HG03159 (cell line): ENCODE data around the gene SFXN4.
"Not testable (repeated sequence)": the region's sequence is repeated elsewhere in the genome, so short reads cannot be mapped to it uniquely, and the experiment has no call there.

Source experiments
- ATAC-seq: cut with Tn5 transposase; IDR thresholded peaks from one replicate; pipeline ENCODE4 v1.9.1; 2021; ENCODE audit warnings: mild to moderate bottlenecking, moderate library complexity; ENCODE audit not compliant: unreplicated experiment

Gene SFXN4

DNA sequence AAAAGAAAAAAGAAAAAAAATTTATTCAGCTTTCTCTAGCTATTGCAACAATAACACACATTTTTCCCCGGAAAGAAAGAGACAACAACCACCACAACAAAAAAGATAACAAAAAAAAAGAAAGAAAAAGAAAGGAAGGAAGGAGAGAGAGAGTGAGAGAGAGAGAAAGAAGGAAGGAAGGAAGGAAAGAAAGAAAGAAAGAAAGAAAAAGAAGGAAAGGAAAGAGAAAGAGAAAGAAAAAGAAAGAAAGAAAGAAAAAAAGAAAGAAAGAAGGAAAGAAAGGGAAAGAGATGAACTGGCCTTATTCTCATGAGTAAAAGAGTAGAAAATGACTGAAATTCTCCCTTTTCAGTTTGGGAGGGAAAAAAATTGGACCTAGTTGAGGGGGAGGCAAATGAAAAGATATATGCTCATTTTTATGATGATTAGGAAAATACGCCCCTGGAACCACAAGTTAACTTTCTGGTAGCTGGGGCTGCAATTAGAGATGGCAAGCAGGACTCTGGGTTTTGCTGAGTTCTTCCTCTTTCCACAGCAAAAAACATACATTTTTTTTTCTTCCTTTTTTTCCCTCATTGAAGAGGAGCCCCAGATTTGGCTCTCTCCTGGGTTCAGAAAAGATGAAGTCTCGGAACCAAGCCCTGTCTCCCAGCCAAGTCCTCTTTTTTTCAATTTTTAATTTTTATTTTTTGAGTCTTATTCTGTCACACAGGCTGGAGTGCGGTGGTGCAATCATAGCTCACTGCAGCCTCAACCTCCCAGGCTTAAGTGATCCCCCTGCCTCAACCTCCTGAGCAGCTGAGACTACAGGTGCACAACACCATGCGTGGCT, 25.7 kb upstream of the SFXN4 start:
- no peak for ATAC-seq

DNA sequence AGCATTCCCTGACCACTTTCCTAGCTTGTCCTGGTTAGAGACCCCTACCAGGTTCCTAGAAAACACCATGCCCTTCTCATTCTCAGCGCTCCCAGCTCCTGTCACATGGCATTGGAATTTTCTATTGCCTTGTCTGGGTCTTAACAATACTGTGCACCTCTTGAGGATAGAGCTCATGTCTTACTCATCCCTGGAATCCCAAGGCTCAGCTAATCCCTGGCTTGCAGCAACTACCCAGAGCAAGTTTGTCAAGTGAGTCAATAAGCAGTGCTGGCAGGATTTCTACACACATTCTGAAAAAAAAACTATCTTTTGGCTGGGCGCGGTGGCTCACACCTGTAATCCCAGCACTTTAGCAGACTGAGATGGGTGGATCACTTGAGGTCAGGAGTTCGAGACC, 24.8 kb upstream of the SFXN4 start:
- no peak for ATAC-seq

DNA sequence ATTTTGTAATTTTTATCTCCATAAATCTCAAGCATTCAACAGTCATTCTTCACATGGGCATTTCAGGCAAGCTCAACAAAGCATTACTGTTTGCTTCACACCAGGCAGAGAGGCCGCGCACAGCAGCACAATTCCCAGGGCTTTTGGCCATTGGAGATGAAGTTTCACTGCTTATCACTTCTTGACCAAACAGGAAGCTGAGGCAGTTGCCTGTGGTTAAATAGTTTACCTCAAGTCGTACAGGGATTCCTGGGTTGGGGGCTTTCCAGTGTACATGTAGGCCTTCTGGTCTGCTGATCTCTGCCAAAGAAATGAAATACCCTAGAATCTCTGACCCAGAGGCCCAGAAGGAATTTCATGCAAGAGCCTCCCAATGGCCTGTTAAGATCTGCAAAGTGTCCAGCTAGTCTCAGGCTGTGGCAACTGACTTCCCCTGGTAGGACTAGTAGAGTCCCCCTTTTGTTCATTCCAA, 24.3 kb upstream of the SFXN4 start:
- no peak for ATAC-seq

DNA sequence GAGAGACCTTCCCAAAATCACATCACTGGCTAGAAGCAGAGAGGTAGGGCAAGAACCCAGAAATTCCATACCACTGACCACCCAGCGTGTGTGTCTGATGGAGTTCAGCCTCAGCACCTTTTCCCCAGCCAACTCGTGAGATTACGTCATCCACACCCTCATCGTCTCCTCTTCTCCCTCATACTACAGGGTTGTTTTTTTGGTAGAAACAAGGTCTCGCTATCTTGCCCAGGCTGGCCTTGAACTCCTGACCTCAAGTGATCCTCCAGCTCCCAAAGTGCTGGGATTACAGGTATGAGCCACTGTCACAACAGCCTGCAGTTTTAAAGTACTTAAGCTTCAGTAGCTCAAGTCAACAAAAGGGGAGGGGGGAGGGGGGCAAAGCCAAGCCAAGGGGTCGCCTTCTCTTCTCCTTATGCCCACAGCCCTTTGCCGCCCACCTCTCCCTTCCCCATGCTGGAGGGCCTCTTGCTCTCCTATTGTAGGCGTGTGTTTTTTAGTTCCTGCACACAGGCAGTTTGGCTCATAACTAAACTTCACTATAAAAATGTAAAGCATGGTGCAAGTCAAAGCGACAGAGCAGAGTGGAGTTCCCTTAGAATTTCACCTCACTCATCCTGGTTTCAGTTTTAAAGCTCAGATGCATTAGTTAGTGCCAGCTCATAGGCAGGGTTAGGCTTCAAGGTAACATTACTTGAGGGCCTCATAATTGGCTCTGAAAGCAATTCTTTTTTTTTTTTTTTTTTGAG, 18.3 kb upstream of the SFXN4 start:
- no peak for ATAC-seq

DNA sequence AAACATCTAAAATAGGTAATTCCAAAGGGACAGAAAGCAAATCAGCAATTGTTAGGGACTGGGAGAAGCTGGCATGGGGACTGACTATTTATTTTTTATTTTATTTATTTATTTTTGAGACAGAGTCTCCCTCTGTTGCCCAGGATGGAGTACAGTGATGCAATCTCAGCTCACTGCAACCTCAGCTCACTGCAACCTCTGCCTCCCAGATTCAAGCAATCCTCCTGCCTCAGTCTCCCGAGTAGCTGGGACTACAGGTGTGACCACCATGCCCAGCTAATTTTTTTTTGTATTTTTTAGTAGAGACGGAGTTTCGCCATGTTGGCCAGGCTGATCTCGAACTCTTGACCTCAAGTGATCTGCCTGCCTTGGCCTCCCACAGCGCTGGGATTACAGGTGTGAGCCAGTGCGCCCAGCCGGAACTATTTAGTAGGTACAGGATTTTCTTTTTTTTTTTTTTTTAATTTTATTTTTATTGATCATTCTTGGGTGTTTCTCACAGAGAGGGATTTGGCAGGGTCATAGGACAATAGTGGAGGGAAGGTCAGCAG, 15.4 kb upstream of the SFXN4 start:
- not testable (repeated sequence) for ATAC-seq

DNA sequence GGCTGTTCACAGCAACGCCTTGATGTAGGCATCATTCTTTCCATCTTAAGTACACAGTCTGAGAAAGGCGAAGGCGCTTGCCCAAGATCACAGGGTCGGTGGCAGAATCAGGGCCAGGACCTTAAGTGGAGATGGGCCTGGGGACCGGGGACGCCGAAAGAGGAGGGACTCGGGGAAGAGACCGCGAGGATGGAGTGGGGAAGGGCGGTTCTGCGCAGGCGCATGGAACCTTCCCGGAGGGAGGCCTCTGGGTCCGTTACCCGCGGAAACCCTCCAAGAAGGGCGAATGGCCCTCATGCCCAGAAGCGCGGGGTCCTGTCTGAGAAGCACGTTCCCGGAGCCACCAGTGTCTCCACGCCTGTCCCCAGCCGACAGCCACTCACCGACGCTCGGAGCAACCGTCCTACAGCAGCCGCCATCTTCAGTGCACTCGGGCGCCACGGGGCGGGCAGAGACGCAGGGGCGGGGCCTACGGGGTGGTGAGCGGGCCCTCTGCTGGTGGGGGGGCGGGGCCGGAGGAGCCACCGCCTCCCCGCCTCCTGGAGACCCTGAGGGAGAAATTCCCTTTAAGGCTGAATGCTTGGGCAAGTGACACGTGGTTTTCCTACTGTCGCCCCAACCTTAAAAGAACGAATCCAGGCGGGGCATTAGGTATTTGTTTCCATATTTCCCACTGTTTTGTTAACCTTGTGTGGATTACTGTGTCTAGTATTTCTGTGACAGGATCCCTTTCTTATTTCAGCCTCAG, 13.0 kb upstream of the SFXN4 start, which contains the start of gene PRDX3:
TSS of gene PRDX3 (minus strand) at position 441 of the 748 bp plus-strand sequence. CDS start at position 419, 22 bp downstream.
- peak; percentile 93 for ATAC-seq

DNA sequence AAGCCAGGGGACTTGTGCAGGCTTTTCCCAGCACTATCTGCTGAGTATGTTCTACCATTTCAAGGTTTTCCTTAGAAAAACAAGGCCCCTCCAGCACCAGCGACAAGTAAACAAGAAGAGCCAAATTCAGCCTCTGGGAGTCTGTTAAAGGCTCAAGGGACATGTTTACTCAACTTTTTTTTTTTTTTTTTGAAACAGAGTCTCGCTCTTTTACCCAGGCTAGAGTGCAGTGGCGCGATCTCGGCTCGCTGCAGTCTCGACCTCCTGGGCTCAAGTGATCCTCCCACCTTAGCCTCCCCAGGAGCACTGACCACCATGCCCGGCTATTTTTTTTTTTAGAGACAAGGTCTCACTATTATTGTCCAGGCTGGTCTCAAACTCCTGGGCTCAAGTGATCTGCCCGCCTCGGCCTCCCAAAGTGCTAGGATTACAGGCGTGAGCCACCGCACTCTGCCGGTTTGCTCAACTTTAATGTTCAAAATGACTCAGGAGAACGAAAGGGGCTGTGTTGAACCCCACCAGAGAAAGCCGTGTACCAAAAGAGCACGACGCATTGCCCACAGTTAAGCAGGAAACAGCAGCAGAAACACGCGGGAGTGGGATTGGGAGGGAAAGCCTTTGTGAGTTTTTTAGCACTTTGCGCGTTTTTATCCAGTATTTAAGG, 12.3 kb upstream of the SFXN4 start:
- ATAC-seq = peak; percentile 29

DNA sequence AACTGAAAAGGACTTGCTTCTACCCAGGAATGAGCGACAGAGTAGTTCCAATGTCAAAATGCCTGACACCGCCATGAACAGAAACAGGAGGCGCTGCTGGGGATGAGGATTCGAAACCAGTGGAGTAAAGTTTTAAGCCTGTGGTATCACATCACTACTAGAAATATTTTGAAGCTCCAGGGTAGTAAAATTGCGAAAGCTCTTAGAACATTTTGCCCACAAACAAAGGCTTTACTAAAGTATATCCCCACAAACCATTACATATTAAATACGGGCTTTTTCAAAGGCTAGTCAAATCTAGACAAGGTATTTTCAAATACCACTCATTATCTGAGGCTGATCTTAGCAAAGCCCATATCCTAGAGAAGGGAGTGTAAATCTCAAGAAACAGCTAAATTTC, 10.7 kb upstream of the SFXN4 start:
- ATAC-seq = no peak

DNA sequence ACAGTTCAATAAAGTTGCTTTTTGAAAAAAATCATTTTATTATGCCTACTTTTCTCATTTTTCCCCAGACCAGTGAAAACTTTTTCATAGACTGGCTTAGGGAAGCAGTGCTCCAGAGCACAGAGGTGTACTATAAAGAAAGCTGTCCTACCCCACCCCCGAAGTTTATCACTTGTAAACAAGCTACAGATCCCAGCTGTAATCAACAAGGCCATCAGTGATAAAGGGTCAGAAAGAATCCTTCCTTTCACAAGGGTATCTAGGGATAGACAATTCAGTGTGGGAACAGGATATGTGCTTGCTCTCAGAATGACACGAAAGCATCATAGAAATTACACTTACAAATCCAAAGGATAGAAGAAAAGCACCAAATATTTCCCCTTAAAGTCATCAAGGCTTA, 8.6 kb upstream of the SFXN4 start:
- ATAC-seq = no peak

DNA sequence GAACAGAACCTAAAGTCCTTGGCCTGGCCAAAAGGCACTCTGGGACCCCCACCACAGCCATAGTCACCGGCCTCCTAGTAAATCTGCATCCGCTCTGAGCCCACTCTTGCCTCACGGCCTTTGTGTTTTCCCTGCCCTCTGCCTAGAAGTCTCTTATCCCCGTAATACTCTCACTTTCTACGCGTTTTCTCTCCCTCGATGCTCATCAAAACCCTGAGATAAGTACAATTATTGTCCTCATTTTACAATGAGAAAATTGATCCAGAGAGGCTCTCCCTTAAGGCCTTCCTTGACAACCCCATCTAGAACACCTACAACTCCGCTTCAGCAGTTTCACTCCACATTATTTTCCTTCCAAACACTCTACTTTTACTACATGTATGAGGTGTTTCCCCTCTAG, 1.5 kb upstream of the SFXN4 start:
- no peak for ATAC-seq

DNA sequence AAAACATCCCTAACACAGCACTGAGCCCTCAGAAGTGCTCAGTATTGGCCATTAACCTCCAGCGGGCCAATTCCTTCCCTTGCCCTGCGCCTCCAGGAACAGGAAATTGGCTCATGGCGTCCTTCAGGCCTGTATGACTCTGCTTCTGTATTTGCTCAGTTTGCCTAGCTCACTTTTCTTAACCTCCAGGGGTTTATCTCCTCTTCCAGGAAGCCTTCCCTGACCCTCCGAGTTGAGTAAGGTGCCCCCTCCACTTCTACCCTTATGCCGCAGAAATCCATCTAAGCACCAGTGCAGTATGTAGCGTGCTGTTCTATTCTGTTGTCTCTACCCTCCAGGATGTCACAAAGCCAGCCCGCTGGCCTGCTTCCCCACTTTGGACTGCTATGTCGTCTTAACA, 1.1 kb upstream of the SFXN4 start:
- no peak for ATAC-seq

DNA sequence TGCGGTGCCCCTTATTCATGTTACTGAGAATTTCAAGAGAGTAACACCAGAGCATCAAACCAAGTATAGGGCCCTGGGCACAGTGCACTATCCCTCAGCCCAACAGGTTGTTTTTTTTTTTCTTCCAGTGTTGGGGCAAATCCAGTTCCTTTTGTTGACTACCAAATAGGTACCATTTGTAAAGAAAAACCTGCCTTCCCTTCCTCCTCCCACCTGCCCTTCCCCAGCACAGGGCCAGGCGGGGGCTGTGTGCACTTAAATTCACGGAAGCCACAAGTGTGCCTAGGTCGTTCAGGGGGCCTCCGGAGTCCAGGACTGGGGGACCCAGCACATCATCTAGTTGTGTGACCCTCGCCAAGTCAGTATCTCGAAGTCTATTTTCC, 595 bp upstream of the SFXN4 start:
- peak; percentile 14 for ATAC-seq

DNA sequence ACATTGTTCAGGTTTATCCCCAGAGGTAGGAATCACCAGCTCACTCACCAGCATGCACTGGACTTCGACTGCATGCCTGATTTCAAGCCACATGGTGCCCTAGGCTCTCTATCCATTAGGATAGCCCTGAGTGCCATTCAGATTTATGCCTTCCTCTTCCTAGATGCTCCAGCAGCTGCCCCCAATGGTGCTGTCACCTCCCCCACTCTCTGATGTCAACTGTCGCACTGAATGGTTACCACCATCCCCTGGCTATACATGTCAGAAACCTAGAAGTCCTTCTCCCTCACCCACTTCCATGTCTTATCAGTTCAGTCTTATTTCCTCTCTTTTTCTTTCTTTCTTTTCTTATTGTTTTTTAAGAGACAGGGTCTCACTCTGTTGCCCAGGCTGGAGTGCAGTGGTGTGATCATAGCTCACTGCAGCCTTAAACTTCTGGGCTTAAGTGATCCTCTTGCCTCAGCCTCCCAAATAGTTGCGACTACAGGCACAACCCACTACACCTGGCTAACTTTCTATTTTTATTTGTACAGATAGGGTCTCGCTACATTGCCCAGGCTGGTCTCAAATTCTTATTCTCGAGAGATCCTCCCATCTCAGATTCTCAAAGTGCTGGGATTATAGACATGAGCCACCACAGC, 2.9 kb downstream of the SFXN4 start:
- no peak for ATAC-seq

DNA sequence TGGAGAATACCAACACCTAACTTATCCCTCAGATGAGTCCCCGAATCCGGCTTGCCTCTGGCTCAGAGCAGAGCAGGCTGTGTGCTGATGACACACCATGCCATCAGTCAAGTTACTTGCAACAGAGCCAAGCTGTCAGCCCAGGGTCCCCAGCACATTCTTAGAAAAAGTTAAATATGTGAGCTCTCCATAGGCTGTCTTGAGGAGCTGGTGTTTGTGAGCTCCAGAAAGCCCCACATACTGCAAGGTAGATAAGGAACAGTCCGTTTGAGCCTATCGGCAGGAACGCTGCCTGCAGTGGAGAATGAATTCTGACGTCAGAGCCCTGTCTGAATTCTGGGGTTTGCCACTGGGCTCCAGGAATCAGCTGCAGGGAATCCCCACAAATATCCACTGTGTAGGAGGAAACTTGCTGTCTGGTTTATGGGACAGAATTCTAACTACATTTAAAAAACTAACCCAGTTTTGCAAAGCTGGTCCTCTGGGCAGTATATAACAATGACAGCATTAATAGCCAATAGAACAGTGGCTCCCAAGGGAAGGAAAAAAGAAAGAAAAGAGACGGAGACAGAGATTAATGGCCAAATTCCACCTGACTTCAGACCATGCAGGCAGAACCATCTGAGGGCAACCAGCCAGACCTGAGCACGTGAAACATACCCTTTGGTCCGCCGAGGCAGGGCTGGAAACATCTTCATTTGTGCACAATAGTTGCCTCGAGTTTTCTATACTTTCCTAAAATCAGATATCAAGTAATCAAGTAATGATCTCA, 3.6 kb downstream of the SFXN4 start:
- ATAC-seq = no peak

DNA sequence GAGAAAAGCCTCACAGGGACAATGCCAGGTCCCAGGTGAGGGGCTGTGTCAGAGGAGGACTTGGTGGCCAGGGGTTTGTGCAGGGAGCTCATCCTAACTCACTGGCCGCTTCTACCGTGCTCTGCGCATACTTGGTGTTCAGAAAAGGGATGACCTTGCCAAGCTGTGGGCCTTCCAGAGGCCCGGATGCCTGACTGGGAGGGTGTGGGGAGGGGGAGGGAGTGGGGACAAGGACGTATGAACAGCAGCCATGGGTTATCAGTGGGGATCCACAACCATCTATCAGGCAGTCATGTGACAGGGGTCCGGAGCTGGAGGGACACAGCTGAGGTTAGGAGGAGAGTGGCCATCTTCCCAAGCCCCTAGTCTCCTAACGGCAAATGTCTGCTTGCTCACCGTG, 6.2 kb downstream of the SFXN4 start:
- no peak for ATAC-seq

DNA sequence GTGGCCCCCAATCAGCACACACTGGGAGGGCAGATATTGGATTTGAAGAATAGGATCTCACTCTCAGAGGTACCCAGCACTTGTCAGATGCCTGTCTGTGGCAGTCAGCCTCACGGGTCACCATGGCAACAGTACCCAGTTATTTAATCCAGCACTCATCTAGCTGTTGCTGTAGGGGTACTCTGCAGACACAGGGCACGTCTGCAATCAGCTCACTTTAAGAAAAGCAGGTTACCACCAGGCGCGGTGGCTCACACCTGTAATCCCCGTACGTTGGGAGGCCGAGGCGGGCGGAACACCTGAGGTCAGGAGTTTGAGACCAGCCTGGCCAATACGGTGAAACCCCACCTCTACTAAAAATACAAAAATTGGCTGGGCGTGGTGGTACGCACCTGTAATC, 11.9 kb downstream of the SFXN4 start:
- ATAC-seq = no peak

DNA sequence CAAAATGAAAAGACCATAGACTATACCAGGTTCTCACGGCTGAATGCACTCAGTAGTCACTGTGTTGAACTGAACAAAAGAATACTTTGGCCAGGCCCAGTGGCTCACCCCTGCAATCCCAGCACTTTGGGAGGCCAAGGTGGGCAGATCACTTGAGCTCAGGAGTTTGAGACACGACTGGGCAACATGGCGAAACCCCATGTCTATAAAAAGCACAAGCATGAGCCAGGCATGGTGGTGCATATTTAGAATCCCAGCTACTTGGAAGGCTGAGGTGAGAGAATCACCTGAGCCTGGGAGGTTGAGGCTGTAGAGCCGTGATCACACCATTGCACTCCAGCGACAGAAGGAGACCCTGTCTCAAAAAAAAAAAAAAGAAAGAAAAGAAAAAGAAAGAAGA, 12.5 kb downstream of the SFXN4 start:
- ATAC-seq = no peak

DNA sequence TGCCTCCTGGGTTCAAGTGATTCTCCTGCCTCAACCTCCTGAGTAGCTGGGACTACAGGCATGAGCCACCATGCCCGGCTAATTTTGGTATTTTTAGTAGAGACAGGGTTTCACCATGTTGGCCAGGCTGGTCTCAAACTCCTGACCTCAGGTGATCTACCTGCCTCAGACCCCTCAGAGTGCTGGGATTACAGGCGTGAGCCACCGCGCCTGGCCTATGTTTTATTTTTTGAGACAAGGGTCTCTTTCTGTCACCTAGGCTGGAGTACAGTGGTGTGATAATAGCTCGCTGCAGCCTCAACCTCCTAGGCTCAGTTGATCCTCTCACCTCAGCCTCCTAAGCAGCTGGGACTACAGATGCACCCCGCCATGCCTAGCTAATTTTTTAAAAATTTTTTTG, 13.9 kb downstream of the SFXN4 start:
- ATAC-seq = not testable (repeated sequence)

DNA sequence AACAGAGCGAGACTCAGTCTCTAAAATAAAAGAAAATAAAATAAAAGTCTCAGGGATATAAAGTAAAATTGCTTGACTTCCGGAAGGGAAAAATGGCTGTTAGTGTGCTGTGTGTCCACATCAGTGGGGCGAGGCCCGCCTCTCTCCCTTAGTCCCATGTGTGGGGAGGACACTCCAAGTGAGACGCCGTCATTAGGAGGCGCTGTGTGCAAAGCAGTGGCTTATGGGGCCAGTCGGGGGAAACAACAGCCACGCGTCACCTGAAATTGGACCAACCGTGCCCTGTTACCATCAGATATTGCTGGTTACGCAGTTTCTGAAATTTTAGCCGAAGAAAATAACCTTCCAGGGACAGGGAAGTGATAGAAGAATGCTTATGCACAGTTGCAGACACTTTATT, 15.8 kb downstream of the SFXN4 start:
- ATAC-seq = no peak
